ENCODE data around the gene COL3A1.

The COL3A1 gene

DNA sequence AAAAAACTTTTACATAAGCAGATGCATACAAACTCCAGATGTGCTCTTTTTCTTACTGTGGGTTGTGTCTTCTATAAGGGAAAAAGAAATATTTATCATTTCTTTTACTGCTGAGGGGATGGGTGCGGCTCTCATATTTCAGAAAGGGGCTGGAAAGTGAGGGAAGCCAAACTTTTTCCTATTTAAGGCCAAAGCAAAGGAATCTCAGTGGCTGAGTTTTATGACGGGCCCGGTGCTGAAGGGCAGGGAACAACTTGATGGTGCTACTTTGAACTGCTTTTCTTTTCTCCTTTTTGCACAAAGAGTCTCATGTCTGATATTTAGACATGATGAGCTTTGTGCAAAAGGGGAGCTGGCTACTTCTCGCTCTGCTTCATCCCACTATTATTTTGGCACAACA, at the start of gene COL3A1:
COL3A1 (plus strand) TSS at position 210 of the 400 bp plus-strand sequence; CDS start at position 327, 117 bp downstream.
- peak; percentile 39 for DNase-seq (ENCODE audit: low spot score)

GRCh38 chr2:188928643-188929042, 45.5 kb upstream of the COL3A1 start:
- no peak for DNase-seq (ENCODE audit: low spot score)

- DNase-seq (ENCODE audit: low spot score): no peak
Measured at GRCh38 chr2:188931361-188931760, 42.8 kb upstream of the COL3A1 start.

DNA sequence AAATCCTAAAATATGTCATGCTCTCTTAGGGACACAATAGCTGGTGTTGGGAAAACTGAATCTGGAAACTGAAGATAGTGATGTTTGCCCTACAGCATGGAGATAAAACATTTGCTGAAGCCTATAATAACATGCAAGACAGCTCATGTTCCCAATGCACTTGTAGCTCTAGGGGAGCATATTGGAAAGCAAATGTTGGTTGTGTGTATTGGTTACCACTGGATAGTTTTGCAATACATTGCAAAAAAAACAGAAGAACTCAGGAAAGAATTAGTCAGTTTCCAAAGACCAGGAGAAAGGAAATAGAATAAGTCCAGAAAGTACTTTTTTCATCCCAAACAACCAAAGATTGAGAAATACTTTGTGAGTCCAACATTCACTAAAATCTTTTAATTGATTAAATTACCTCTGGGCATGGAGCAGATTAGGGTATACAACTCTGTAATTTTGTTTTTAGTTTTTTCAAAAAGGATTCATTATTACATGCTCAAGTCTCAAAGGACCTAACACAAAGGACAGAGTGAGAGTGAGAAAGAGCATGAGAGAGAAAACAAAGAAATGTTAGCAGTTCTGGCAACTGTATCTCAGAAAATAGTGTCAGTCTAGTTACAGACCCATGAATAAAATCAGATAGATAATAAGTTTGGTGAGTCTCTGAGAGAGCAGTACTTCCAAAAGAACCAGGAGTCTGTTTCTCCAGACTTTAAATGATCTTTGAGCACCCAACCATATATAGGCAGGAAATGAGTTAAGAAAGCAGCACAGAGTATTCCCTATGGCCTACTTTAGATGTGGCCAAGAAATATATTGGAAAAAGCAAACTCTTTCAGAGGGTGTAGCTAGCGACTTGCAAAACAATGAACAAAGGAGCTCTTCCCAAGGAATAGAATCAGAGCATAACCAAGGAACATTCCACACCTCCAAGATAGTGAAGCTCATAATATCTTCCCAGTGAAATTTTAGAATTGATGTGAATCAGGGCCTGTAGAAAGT, 36.6 kb upstream of the COL3A1 start:
- DNase-seq (ENCODE audit: low spot score): no peak

GRCh38 chr2:188940171-188940570, 34.0 kb upstream of the COL3A1 start:
- no peak for DNase-seq (ENCODE audit: low spot score)

GRCh38 chr2:188944442-188944841, 29.7 kb upstream of the COL3A1 start:
- no peak for DNase-seq (ENCODE audit: low spot score)

DNA sequence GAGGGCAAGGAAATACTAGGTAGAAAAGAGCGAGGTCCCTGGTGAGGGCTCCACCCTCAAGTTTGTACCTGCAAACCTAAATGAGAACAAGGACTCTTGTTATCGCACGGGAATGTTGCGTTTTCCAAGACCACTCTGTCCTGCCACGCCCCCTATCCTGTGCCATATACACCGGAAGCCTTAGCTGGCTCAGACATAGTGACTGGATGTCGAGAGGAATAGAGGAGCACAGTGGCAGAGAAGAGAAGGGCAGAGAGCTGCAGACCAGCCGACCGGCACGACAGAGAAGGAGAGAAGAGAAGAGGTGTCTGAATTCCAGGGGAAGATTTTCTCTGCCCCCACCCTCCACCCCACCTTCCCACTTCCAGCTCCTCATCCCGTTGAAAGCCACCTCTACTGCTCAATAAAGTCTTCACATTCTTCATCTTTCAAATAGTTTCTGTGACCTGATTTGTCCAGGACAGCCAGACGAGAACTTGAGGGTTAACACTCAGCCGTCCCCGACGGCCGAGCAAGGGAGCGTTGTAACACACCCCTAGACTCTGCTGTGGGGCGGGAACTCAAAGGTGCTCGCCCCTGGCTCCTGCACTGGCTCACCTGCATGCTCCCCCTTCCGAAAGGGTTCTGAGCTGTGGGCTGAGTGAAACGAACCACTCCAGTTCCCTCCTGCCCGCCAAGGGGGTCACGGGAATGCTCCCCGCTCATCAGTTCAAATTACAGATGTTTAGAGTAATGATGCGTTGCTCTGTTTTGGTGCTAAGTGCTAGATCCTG, 24.9 kb upstream of the COL3A1 start:
- DNase-seq (ENCODE audit: low spot score): no peak

- DNase-seq (ENCODE audit: low spot score): no peak
Measured at GRCh38 chr2:188952901-188953300, 21.3 kb upstream of the COL3A1 start.

DNA sequence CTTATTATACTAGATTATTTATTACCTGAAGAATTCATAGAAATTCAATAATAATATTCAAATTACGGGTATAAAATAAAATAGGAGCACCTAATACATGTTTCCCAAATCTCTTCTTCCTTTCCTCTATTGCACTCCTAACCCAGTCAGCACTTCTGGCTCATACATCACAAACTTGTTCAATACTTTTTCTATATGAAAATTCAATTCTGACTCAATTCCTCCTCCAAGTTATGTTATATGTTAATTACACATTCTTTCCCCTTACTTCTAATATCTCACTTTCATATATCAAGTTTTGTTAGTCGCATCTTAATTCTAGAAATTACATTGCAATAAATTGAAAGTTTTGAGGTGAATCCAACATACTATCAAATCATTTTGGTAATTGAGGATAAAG, 17.9 kb upstream of the COL3A1 start:
- no peak for DNase-seq (ENCODE audit: low spot score)

GRCh38 chr2:188956961-188957360, 17.2 kb upstream of the COL3A1 start:
- DNase-seq (ENCODE audit: low spot score): no peak

- no peak for DNase-seq (ENCODE audit: low spot score)
Measured at GRCh38 chr2:188957646-188958045, 16.5 kb upstream of the COL3A1 start.

DNA sequence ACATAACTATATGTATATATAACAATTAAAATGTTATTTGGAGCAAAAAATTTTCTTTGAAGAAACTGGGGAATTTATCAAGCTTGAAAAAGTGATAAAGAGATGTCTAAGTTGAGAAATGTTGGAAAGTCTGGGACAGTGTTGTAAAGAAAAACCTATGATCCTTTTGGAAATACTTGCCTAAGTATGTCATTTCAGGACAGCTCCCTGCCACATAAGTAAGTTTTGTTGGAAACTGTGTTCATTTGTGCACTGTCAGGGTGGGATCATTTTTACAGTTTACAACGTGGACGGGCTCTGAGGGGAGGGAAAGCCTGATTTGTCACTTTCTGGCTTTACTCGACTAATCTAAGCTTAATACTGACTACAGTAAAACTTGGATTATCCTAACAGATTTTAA, 10.4 kb upstream of the COL3A1 start:
- no peak for DNase-seq (ENCODE audit: low spot score)

GRCh38 chr2:188964976-188965546, 9.1 kb upstream of the COL3A1 start:
- no peak for DNase-seq (ENCODE audit: low spot score)

- no peak for DNase-seq (ENCODE audit: low spot score)
Measured at GRCh38 chr2:188965563-188965962, 8.6 kb upstream of the COL3A1 start.

- DNase-seq (ENCODE audit: low spot score): no peak
Measured at GRCh38 chr2:188966079-188966571, 8.0 kb upstream of the COL3A1 start.

GRCh38 chr2:188966728-188967440, 7.3 kb upstream of the COL3A1 start:
- DNase-seq (ENCODE audit: low spot score): no peak

DNA sequence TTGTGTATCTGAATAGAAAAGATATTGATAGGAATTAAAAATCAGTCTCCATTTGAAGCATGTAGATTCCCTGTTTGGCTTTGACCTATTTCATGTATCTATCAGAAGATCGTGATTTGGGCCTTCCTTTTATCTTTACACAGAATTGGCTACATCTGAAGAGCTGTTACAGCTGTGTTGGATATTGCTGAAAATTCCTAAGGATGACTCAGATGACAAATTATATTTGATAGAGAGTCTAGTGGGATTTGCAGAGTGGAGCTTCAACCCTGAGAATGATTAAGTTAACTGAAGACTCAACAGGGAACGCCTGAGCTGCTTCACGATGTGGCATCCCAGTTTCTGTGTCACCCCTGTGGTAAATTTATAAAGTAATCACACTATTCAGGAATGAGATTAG, 4.9 kb upstream of the COL3A1 start:
- DNase-seq (ENCODE audit: low spot score): no peak

- DNase-seq (ENCODE audit: low spot score): no peak
Measured at GRCh38 chr2:188969651-188970050, 4.5 kb upstream of the COL3A1 start.

- DNase-seq (ENCODE audit: low spot score): no peak
Measured at GRCh38 chr2:188970211-188970610, 4.0 kb upstream of the COL3A1 start.

- DNase-seq (ENCODE audit: low spot score): no peak
Measured at GRCh38 chr2:188971432-188971861, 2.7 kb upstream of the COL3A1 start.

DNA sequence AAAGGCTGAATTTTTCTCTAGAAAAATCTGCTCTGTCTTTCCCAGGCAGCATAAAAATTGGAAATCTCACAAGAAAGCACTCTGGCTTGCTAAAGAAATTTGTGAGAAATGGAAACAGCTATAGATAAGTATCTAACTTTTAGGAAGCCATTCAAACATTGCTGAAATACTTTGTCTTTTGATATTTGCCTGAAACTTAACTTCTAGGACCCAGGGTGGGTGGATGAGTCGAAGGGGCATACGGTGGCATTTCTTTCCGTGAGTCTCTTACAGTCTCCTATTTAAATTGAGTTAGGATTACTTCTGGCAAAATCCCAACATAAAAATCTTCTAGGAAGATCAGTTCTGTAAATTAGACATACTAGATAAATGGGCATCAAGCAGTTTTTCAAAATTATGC, 532 bp upstream of the COL3A1 start:
- DNase-seq (ENCODE audit: low spot score): no peak
